Suppressor macrophage (primary cell): ENCODE data around the gene COL23A1.
A peak's percentile ranks its signal among the peaks of the same experiment; 100 is the strongest.

ENCODE experiments used
- DNase-seq, 4 experiments: peaks; one replicate each; pipeline ENCODE4 v3.0.0-alpha.2; 2020 to 2022

COL23A1 gene

GRCh38 chr5:178588769-178589168 is 1.4 kb downstream of the COL23A1 start:
- peak in 1 of 4 experiments; percentile 23 for DNase-seq

GRCh38 chr5:178587763-178588611 is 2.2 kb downstream of the COL23A1 start:
- peak; percentile 11 to 41 (median 29) for DNase-seq

DNA sequence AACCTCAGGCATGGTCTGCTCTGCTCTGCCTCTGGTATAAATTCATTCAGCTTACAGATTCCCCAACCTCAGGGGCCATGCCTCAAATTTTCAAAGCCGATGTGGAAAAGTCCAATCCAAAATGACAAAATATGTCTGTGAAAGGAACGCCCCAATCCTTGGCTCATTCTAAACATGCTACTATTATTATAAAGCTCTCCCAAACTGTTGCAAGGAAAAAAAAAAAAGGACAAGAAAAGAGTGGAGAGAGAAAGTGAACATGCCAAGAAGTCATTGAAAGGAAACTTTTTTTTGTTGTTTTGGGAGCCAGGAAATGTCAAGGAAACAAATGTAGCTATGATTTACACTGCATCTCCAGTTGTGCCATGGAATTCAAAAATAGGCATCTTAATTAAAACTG is 3.8 kb downstream of the COL23A1 start:
- DNase-seq = no peak

DNA sequence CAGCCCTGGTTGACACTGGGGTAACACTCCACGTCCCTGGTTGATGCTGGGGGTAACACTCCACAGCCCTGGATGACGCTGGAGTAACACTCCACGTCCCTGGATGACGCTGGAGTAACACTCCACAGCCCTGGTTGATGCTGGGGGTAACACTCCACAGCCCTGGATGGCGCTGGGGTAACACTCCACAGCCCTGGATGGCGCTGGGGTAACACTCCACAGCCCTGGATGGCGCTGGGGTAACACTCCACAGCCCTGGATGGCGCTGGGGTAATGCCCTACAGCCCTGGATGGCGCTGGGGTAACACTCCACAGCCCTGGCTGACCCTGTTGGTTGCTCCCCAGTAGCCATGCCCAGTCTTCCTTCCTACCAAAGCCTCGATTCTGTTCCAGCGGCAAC is 4.8 kb downstream of the COL23A1 start:
- peak in 3 of 4 experiments; percentile 33 to 64 (median 55) for DNase-seq

DNA sequence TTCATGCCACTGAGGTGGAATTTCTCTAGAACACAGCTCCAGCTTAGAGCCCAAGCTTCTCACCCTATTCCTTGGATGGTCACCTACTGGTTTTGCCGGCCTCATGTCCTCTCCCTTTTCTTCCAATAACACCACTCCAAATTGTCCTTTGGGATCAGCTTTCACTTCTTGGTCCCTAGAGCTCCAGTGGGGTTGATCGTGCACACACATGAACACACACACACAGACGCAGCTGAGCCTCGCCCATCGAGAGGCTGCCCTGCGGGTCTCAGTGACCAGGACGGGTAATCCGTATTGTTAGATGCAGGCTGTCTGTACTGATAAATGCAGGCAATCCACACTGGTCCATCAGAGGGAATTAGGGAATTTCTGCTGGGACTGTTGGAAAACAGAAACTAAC is 6.9 kb downstream of the COL23A1 start:
- no peak for DNase-seq

- no peak for DNase-seq
Measured at GRCh38 chr5:178582291-178582690, 7.9 kb downstream of the COL23A1 start.

GRCh38 chr5:178581621-178582020 is 8.6 kb downstream of the COL23A1 start:
- DNase-seq = no peak

- no peak for DNase-seq
Measured at GRCh38 chr5:178580271-178580955, 9.8 kb downstream of the COL23A1 start.

- DNase-seq = no peak
Measured at GRCh38 chr5:178577944-178578343, 12.2 kb downstream of the COL23A1 start.

GRCh38 chr5:178577376-178577839 is 12.8 kb downstream of the COL23A1 start:
- DNase-seq = peak; percentile 22 to 70 (median 50)

- peak in 2 of 4 experiments; percentile 20 to 46 for DNase-seq
Measured at GRCh38 chr5:178576591-178577351, 13.4 kb downstream of the COL23A1 start.

GRCh38 chr5:178573216-178573615 is 17.0 kb downstream of the COL23A1 start:
- no peak for DNase-seq

GRCh38 chr5:178572617-178573016 is 17.6 kb downstream of the COL23A1 start:
- no peak for DNase-seq

- peak; percentile 52 to 73 (median 66) for DNase-seq
Measured at GRCh38 chr5:178569485-178569884, 20.7 kb downstream of the COL23A1 start.

DNA sequence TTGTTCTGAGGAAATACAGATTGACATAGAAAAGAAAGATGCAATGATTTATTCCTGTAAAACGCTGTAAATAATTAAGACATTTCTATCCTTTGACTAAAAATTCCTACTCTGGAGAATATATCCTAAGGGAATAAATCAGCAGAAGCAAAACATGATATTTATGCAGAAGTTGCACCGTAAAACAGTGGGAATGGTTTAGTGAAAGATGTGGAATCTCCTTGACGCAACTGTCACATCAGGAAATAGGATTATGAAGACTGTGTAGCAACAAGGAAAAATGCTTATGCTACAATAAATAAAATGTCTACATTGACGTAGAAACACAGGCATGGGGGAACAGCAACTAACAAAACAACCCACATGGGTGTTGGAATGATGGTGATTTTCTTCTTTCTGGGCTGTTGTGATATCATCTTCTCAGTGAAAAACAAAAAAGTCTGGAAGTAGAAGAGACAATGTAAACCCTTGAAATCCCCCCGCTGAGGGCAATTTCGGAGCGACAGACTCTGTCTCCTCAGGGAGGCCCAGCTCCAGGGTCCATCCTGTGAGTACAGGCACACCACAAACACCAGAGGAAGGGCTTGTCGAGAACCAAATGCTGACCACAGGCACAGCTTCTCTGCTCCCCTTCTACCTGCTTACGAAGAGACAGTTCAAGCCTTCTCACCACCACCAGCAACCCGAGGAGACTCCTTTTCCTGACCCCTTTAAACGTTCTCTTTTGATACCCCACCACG is 25.2 kb downstream of the COL23A1 start:
- no peak for DNase-seq

- peak in 2 of 4 experiments; percentile 34 to 37 for DNase-seq
Measured at GRCh38 chr5:178564397-178564796, 25.8 kb downstream of the COL23A1 start.

GRCh38 chr5:178563621-178564020 is 26.6 kb downstream of the COL23A1 start:
- DNase-seq = no peak

- DNase-seq = no peak
Measured at GRCh38 chr5:178561746-178562264, 28.4 kb downstream of the COL23A1 start.

DNA sequence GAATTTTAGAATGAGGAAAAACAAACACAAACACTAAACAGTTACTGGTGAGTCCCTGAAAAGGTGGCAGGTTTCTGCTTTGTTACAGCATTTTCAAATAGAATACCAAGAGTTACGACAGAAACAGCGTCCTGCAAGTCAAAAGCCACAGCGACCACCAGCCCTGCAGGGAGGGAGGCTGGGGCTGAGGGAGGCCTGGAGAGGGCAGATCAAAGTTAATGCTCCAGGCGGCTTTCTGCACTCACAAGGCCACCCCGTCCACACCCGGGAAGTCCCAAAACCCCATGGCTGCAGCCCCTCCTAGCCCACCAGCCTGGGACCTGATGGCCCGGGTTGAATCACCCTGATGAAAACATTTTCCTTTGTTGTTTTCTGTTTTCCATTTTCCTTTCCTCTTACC is 29.3 kb downstream of the COL23A1 start:
- DNase-seq = no peak

- no peak for DNase-seq
Measured at GRCh38 chr5:178557416-178557815, 32.8 kb downstream of the COL23A1 start.

DNA sequence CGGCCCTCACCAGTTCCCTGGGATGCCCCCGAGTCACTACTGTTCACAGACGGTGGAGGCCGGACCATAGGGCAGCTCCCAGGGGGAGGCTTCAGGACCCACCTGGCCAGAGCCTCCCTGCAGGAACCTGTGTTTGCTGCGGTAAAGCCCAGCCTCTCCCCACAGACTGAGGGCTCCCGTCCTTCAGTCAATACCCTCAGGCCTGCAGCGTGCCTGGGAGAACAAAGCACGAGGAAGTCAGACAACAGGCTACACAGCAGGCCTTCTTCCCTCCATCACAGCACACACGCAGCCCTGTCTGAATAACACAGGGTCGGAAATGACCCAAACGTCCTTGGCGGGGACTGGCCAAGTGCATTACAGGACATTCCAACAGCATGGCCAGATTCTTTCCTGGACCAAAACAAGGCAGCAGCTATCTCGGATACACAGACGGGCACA is 34.4 kb downstream of the COL23A1 start:
- no peak for DNase-seq

DNA sequence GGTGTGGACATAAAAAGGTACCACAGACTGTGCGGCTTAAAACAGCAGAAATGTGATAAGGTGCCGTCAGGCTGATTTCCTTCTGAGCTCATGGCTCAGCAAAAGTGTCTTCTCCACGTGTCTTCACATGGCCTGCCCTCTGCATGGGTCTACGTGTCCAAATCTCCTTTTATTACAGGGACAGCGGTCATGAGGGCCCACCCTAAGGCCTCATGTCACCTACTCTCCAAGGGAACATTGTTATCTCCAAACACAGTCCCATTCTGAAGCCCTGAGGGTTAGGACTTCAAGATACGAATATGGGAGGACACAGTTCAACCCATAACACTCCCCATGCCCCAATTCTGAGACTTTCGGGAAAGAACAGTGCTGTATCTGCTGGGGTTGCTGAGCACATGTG is 35.2 kb downstream of the COL23A1 start:
- DNase-seq = no peak
